Measurements from ENCODE around the gene MEIS1.

MEIS1 gene

DNA sequence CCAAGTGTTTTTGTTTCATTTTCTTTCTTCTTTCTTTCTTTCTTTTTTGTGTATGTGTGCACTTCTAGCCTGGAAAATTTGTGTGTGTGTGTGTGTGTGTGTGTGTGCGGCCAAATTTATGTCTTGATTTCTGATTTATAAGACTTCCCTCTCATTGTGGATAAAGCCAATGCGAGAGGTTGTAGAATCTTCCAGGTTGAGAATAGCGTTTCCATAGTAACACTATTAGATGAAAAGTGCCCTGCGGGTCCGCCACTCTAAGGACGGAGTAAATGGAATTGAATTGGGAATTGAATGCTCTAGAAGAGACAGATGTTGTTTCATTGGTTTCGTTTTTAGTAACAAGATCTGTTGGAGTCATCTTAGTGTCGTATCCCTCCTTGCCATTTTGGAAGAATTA, 81.6 kb downstream of the MEIS1 start:
- H3K27me3 Mint-ChIP-seq (ENCODE audit: low read depth) = no peaks in the 10 kb centered on the region
- no peak overlapping the region for H3K4me3 Mint-ChIP-seq
- no peaks in the 10 kb centered on the region for H3K4me1 Mint-ChIP-seq (ENCODE audit: low read depth)
- H3K27ac Mint-ChIP-seq = no peak overlapping the region
- H3K36me3 Mint-ChIP-seq (ENCODE audit: low read depth) = no peaks in the 10 kb centered on the region
- H3K9me3 Mint-ChIP-seq = no peaks in the 10 kb centered on the region

DNA sequence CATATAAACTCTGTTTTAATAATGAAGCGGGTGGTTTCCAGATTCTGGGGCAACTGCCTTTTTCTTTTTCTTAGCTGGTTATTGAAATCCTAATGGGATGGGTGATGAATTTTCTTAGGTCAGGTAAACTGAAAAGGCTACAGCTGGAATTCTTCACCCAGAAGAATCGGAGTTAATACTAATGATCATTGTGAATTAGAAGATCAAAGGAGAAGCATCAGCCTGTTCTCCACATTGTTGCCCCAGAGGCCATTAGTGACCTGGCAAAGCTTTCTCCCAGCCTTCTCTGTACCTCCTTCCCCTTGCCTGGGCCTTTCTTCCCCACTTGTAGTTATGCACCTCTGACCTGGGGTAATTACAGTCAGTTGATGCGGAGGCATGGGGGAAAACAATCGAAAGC, 82.8 kb downstream of the MEIS1 start:
- no peaks in the 10 kb centered on the region for H3K4me1 Mint-ChIP-seq (ENCODE audit: low read depth)
- H3K27ac Mint-ChIP-seq = no peak overlapping the region
- H3K9me3 Mint-ChIP-seq = no peaks in the 10 kb centered on the region
- no peaks in the 10 kb centered on the region for H3K36me3 Mint-ChIP-seq (ENCODE audit: low read depth)
- H3K27me3 Mint-ChIP-seq (ENCODE audit: low read depth) = no peaks in the 10 kb centered on the region
- no peak overlapping the region for H3K4me3 Mint-ChIP-seq

DNA sequence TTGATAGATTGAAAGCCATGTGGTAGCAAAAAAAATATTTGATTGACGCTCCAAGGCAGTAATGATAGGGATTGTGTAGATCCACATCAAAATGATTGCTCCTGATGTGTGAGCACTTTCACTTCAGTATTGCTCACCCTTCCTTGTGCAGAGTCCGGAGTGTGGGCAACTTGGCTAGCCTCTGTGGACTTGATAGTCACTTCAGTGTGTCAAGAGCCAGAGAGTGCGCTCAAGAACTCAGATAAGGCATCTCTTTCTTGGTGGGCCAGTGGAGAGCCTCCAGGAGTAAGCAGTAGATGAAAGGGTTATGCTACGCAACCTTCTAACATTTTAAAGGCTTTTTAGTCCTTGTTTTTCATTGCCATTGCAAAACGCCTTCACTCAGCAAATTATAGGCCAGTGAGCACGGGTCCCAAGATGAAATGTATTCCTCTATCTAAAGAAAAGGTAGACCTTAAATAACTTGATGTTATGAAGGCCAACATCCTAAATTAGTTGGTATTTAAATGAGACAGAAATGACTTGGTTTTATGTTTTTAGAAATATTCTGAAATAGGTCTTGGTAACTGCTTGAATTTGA, 84.4 kb downstream of the MEIS1 start:
- Mint-ChIP-seq H3K4me1 (ENCODE audit: low read depth) (no peaks in the 10 kb centered on the region), H3K4me3 (no peak overlapping the region), H3K36me3 (ENCODE audit: low read depth) (no peaks in the 10 kb centered on the region), H3K9me3 (no peaks in the 10 kb centered on the region), H3K27ac (no peak overlapping the region), H3K27me3 (ENCODE audit: low read depth) (no peaks in the 10 kb centered on the region)

DNA sequence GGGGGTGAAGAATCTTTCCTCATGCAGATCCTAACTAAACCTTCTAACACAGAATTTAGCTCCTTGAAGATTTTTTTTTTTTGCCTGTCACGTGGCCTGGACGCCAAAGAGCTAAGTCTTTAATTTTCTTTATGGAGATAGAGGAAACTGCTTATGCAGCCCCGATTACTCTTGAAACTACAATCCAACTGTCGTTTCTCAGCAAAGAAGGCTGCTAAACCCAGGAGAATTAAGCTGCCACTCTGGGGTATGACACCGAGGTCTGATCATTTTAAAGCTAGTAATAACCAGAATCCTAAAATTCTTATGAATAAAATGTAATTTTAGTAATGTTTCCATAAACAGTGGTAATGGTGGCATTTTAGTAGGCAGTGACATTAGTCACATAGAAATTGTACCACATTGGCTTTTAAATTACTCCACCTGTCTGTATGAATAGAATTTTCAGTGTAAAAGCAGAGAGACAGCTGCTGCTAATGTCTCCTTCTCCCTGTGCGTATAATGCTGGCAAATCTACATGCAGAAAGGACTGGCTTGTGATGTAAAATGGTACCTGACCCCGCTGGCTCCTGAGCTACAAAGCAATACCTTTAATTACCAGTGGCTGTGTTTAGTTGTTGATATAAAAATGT, 86.5 kb downstream of the MEIS1 start:
- H3K4me3 Mint-ChIP-seq = no peak overlapping the region
- no peaks in the 10 kb centered on the region for H3K36me3 Mint-ChIP-seq (ENCODE audit: low read depth)
- no peaks in the 10 kb centered on the region for H3K4me1 Mint-ChIP-seq (ENCODE audit: low read depth)
- H3K9me3 Mint-ChIP-seq = no peaks in the 10 kb centered on the region
- H3K27ac Mint-ChIP-seq = no peak overlapping the region
- H3K27me3 Mint-ChIP-seq (ENCODE audit: low read depth) = no peaks in the 10 kb centered on the region

DNA sequence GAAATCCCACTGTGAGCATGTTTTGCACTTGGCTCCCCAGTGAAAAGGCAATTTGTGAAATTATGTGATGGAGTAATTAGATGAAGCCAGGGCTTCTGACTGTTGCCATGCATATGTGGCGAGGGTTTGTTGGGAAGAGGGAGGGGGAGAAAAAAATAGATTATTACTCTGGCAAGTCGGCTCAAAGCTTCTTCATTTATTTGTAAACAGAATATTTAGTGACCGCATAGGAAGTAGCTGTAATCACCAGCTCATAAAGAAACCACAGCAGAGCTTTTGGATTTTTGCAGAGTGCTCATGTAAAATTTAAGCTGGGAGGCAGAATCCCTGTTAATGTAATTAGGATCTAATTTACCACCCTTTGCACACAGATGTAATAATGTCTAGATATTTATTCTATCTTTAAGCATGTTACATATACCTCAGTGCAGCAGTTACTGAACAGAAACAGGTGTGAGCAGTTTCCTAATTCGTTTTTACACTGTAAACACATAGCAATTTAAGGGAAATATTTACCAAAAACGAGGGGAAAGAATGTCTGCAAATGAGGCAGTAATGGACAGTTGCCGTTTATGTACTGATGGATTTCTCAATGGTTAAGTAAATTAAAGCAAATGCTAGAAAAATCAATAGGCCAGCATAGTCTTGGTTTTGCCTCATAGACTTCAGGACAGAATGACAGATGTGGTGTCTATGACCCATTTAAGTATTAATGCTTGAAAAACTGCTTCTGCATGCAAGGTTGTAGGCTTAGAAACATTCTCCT, 87.9 kb downstream of the MEIS1 start:
- no peak overlapping the region for H3K27ac Mint-ChIP-seq
- no peak overlapping the region for H3K4me3 Mint-ChIP-seq
- no peaks in the 10 kb centered on the region for H3K4me1 Mint-ChIP-seq (ENCODE audit: low read depth)
- H3K36me3 Mint-ChIP-seq (ENCODE audit: low read depth) = no peaks in the 10 kb centered on the region
- H3K9me3 Mint-ChIP-seq = no peaks in the 10 kb centered on the region
- H3K27me3 Mint-ChIP-seq (ENCODE audit: low read depth) = no peaks in the 10 kb centered on the region

DNA sequence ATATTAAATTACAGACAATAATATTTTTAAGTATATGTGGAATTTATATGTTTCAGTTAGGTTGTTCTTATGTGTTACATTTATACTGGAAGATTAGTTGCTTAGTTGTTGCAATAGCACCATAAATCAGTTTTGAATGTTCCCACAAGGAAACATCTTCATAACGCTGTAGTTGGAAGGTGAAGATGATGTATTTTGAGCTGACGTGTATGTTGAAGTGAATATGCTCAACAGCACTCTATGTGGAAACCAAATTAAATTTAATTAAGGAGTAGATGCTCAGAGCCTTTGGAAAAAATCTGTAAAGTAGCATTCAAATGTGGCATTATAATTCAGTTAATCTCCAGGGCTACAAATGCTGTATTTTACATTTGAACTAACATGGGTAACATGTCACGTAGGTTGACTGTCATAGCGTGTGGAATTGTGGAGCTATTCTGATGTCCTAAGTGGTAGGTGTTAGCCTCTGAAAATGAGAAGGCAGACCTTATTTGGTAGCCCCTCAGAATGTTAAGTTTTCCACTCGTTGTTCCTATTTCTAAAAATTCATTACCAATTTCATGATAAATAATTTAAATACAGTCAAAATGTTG, 88.5 kb downstream of the MEIS1 start:
- no peaks in the 10 kb centered on the region for H3K9me3 Mint-ChIP-seq
- H3K27me3 Mint-ChIP-seq (ENCODE audit: low read depth) = no peaks in the 10 kb centered on the region
- H3K4me1 Mint-ChIP-seq (ENCODE audit: low read depth) = no peaks in the 10 kb centered on the region
- H3K27ac Mint-ChIP-seq = no peak overlapping the region
- no peaks in the 10 kb centered on the region for H3K36me3 Mint-ChIP-seq (ENCODE audit: low read depth)
- no peak overlapping the region for H3K4me3 Mint-ChIP-seq

DNA sequence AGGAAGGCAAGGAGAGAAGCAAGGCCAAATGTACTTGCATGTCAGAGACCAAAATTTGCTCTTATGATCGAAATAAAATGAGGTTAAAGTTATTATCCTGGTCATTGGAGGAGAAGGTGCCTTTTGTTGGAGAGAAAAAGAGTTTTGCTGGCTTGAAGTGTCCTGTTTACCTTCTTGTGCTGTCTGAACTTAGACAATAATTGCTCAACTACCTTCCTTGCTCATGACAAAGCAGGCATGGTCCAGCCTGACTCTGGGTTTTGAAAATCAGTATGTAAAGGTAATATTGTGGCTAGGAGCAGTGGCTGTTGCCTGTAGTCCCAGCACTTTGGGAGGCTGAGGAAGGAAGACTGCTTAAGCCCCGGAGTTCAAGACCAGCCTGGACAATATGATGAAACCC, 89.1 kb downstream of the MEIS1 start:
- no peaks in the 10 kb centered on the region for H3K27me3 Mint-ChIP-seq (ENCODE audit: low read depth)
- no peak overlapping the region for H3K27ac Mint-ChIP-seq
- no peaks in the 10 kb centered on the region for H3K4me1 Mint-ChIP-seq (ENCODE audit: low read depth)
- no peaks in the 10 kb centered on the region for H3K9me3 Mint-ChIP-seq
- no peak overlapping the region for H3K4me3 Mint-ChIP-seq
- H3K36me3 Mint-ChIP-seq (ENCODE audit: low read depth) = no peaks in the 10 kb centered on the region

DNA sequence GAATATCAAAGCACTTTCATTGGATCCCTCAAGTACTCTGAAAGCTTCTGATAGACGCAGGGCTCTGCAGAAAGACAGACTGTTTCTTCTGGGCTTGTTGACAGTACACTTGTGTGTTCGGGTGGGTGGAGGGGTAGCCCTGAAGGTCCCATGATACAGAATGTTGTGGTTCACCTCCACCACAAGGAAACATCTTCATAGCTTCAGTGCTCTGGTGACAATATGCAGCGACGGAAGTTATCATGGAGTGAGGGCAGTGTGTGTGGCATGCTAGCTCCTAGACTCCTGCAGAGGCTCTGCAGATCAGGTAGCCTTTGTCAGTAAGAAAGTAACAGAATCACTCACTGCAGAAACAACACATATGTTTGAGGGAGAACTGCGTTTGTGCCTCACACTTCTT, 90.7 kb downstream of the MEIS1 start:
- H3K4me3 Mint-ChIP-seq = no peak overlapping the region
- H3K27ac Mint-ChIP-seq = no peak overlapping the region
- no peaks in the 10 kb centered on the region for H3K36me3 Mint-ChIP-seq (ENCODE audit: low read depth)
- no peaks in the 10 kb centered on the region for H3K4me1 Mint-ChIP-seq (ENCODE audit: low read depth)
- H3K9me3 Mint-ChIP-seq = no peaks in the 10 kb centered on the region
- H3K27me3 Mint-ChIP-seq (ENCODE audit: low read depth) = no peaks in the 10 kb centered on the region

DNA sequence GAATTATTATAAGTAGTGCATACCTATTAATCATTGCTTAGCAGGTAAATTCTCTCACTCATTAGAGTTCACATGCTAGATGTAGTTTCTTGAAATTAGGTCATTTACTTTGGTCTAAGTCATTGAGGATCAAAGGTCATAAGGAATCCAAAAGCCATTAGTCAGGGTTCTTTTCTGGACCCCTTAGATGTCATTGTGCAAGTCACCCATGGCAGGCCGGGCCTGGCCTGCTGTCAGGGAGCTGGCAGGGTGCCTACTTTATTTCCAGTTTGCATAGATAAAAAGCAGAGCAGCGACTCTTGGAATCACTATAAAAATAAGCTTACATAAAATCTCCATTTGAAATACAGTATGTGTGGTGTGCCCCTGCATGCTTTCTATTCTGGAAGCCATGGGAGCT, 91.3 kb downstream of the MEIS1 start:
- Mint-ChIP-seq H3K27me3 (ENCODE audit: low read depth) (no peaks in the 10 kb centered on the region), H3K4me1 (ENCODE audit: low read depth) (no peaks in the 10 kb centered on the region), H3K27ac (no peak overlapping the region), H3K9me3 (no peaks in the 10 kb centered on the region), H3K4me3 (no peak overlapping the region), H3K36me3 (ENCODE audit: low read depth) (no peaks in the 10 kb centered on the region)

DNA sequence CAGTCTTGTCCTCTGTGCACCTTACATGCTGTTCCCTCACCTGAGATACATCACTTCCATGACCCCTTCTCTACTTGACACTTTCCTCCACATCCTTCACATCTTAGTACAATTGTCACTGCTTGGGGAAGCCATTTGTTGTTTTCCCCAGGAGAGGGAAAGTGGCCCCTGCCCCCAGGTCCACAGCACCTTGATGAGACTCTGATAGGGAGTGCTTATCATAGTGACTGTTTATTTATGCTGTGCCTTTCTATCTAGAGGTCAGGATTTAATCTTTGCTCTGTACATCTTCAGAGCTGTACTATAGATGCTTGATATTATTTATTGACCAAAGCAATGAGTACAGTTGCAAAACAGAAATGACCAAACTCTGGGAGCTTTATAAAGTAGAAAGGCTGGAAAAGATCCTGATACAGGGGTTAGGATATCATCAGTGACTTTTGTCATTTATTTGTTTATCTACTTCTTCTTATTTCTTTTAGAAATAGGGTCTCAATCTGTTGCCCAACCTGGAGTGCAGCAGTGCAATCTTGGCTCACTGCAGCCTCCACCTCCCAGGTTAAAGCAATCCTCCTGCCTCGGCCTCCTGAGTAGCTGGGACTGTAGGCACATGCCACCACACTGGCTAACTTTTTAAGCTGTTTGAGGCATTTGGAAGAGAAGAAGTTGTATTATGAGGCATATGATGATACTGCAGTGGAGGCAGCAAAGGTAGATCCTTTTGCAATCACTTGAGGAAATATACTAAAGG, 94.2 kb downstream of the MEIS1 start:
- no peaks in the 10 kb centered on the region for H3K4me1 Mint-ChIP-seq (ENCODE audit: low read depth)
- H3K4me3 Mint-ChIP-seq = no peak overlapping the region
- no peaks in the 10 kb centered on the region for H3K27me3 Mint-ChIP-seq (ENCODE audit: low read depth)
- no peak overlapping the region for H3K27ac Mint-ChIP-seq
- H3K9me3 Mint-ChIP-seq = no peaks in the 10 kb centered on the region
- no peaks in the 10 kb centered on the region for H3K36me3 Mint-ChIP-seq (ENCODE audit: low read depth)

DNA sequence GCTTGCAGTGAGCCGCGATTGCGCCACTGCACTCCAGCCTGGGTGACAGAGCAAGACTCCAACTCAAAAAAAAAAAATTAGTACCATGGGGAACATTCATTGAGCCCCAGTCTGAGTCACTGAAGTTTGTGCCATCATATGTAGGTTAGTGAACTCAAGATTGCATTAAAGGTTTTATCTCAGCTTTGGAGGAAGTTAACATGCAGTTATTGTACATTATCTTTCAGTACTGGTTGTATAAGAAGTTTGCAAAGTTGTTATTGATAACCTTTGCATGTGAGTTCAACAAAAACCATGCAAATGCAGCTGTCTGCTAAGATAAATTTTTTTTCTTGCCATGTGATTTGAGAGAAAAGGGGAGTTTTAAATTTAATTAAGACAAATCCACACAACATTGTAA, 95.7 kb downstream of the MEIS1 start:
- H3K9me3 Mint-ChIP-seq = no peaks in the 10 kb centered on the region
- H3K36me3 Mint-ChIP-seq (ENCODE audit: low read depth) = no peaks in the 10 kb centered on the region
- H3K27me3 Mint-ChIP-seq (ENCODE audit: low read depth) = no peaks in the 10 kb centered on the region

DNA sequence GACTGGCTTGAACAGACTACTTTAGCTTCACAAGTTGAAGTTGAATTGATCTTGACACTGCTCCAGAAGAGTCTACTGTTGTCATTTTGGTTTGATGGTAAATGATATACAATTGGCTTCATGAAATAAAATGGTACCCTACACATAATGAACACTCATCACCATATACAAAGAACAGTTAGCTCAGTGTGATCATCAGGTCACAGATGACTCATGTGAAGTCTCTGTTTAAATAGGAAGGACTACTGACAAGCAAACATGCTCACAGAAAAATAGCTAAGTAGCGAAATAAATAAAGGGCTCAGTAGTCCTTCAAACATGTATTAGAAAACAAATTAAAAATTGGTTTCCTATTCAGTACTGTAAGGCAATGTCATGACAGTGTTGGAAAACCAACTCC, 96.2 kb downstream of the MEIS1 start:
- H3K27ac Mint-ChIP-seq = no peak overlapping the region
- H3K4me3 Mint-ChIP-seq = no peak overlapping the region
- no peaks in the 10 kb centered on the region for H3K9me3 Mint-ChIP-seq
- H3K27me3 Mint-ChIP-seq (ENCODE audit: low read depth) = no peaks in the 10 kb centered on the region
- no peaks in the 10 kb centered on the region for H3K36me3 Mint-ChIP-seq (ENCODE audit: low read depth)
- H3K4me1 Mint-ChIP-seq (ENCODE audit: low read depth) = no peaks in the 10 kb centered on the region

More for the DNA sequence above, 95.7 kb downstream of the MEIS1 start:
- Mint-ChIP-seq H3K4me3 (no peak overlapping the region), H3K27ac (no peak overlapping the region), H3K4me1 (ENCODE audit: low read depth) (no peaks in the 10 kb centered on the region)

DNA sequence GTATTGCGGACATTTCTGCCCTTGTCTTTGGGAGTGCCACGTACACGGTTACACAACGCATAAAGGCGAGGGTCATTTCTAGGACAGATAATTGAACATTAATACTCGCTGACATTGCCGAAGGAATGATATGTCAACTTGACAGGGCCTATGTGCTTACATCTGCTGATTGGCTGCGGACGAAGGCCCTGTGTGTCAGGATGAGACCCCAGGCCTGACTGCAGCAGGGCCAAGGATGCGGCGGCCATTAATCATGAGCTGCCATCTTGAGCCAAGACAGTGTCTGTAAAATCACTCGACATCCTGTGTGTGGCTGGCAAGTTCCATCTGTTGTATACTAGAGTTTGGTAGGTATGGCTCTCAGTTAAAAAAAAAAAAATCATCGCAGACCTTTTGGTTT, 96.6 kb downstream of the MEIS1 start:
- no peaks in the 10 kb centered on the region for H3K36me3 Mint-ChIP-seq (ENCODE audit: low read depth)
- no peak overlapping the region for H3K27ac Mint-ChIP-seq
- no peak overlapping the region for H3K4me3 Mint-ChIP-seq
- no peaks in the 10 kb centered on the region for H3K4me1 Mint-ChIP-seq (ENCODE audit: low read depth)
- no peaks in the 10 kb centered on the region for H3K9me3 Mint-ChIP-seq
- H3K27me3 Mint-ChIP-seq (ENCODE audit: low read depth) = no peaks in the 10 kb centered on the region

DNA sequence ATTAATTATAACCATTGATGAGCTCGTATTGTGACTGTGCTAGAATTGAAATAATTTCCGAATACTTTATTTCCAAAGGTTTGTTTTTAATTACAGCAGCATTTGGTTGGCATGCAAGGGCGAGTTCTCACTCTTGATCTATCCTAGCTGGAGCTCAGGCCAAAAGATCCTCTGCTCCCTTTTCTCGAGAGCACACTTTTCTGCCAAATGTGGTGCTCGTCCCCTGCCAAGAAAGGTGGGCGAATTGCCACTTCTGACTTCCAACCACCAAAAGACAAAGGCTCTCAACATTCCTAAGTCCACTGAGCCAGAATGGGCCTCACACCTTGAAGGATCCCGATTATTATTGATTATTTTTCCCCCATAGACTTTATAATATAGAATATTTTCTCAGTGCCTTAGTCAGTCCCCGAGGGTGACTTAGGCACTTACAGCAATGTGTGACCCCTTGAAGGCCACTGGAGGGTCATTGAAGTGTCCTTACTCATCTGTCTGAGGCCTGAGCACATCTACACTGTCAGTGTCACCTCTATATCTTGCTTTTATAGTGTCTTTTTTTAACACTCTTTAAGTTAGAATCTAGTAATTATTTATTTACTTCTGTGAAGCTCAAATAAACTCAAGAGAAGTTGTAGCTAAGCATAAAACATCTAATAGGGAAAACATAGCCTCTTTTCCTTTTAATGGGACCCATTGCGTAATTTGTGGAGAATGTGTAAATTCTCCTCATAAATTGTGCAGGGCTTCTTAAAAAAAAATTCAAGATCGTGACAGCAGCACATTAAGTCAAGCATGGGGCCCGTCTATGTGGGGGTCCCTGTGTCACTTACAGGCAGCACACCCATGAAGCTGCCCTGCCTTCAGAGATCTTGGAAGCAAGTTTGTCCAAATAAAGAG, 98.3 kb downstream of the MEIS1 start:
- no peaks in the 10 kb centered on the region for H3K36me3 Mint-ChIP-seq (ENCODE audit: low read depth)
- H3K27me3 Mint-ChIP-seq (ENCODE audit: low read depth) = no peaks in the 10 kb centered on the region
- no peaks in the 10 kb centered on the region for H3K9me3 Mint-ChIP-seq
- no peaks in the 10 kb centered on the region for H3K4me1 Mint-ChIP-seq (ENCODE audit: low read depth)
- H3K4me3 Mint-ChIP-seq = no peak overlapping the region
- H3K27ac Mint-ChIP-seq = no peak overlapping the region

Data from T-helper 1 cell treated with Interleukin-12 subunit alpha and Interleukin-12 subunit beta and Interleukin-4 antibody, amounts not matched to agents 30 μg/mL and 1 μg/mL, for 36 hours (primary cell).